ENCODE results near the gene TLR8.

Gene TLR8

GRCh38 chrX:12906046-12906761 lies at the start of gene TLR8:
Gene TLR8 (plus strand): TSS chrX:12906620. CDS start chrX:12906707, 87 bp downstream.
- DNase-seq (ENCODE audit: low read depth), result no peak

DNA sequence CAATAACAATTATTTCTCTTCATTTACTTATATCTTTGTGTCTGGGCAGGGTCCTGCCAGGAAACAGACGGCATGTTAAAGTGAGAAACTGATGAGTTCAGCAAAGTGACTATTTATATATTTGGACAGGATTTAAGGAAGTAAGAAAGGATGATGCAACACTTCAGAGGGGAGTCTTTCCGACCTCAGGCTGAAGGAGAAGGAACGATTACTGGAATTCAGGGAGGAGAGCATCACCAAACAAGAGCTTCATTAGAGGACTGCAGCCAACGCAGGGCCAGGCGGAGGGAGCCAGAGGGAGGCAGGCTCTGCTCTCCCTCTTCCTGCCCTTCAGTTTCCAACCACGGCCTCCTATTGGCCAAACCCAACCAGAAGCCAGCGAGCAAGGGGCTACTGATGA lies 41.1 kb upstream of the TLR8 start:
- DNase-seq (ENCODE audit: low read depth), result no peak

- DNase-seq (ENCODE audit: low read depth), result no peak
These were observed 39.7 kb upstream of the TLR8 start, which contains the start of gene TLR7 for GRCh38 chrX:12866451-12867377. Gene TLR7 (plus strand): TSS chrX:12867072. CDS start chrX:12867579, 507 bp downstream.

GRCh38 chrX:12867685-12868084 lies 38.7 kb upstream of the TLR8 start:
- DNase-seq (ENCODE audit: low read depth), result no peak

DNA sequence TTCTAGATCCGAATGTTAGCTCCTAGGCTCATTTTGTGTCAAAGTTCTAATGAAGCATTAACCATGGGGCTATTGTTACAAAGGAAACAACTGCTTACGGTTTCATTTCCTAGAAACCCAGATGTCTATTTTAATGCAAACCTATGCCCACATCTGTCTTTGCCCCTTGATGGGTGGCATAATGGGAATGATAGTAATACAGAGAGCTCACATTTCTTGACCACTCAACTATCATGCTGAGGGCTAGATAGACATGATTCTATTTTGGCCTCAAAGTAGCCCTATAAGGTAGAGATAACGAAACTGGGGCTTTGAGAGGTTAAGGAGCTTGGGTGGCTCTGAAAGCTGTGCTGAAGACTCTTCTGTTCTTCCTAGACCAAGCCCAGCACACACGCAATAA lies 37.7 kb upstream of the TLR8 start:
- no peak for DNase-seq (ENCODE audit: low read depth)

DNA sequence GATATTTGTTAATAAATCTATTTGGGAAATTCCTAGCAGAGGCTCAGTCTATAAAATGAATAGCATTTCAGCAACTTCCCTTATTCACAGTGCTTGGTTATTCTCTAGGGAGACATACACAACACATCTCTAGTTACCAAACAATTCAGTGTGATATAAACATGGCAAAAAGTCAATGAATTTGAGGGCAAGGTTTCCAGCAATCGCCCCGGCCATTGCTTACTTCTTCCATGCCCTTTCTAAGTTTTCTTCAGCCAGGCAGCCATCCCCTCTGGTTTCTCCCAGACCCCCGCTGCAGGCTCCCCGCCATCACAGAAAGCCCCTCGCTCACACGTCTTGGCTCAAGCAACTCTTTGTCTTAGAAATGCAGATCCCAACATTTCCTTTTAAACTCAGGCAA lies 35.2 kb upstream of the TLR8 start:
- no peak for DNase-seq (ENCODE audit: low read depth)

GRCh38 chrX:12872741-12873140 lies 33.7 kb upstream of the TLR8 start:
- DNase-seq (ENCODE audit: low read depth), result no peak

DNA sequence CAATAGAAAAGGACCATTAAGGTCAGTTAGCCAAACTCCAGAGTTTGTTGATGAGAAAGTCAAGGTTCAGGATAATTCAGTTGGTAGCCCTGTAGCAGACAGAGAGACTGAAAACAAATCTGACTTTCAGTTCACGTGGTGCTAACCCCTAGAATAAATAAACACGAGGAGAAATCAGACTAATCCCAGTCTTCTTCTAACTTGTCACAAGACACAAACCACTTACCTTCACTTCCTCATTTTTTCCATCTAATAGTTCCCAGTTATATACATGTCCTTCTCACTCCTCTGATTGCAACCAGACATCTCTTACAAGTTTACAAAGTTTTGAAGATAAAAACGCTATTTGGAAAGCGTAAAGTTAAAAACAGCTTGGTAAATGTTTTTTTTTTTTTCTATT lies 31.8 kb upstream of the TLR8 start:
- no peak for DNase-seq (ENCODE audit: low read depth)

DNA sequence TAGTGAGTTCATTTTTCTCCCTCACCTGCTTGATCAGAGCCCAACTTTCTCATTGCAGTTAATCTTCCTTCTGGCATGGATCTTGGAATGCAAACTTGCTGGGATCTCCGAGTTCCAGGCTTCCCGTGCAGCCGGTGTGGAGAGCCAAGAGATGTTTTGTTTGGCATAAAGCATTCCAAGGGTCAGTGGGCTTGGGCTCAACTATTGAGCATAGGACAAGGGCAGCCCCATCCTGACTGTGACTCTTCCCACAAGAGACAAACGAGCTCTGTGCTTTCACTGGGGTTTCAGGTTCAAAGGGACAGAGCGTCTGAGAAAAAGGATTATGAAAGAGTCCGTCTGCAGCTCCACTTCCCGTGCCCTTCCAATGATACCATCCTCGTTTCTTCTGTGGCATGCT lies 29.0 kb upstream of the TLR8 start:
- DNase-seq (ENCODE audit: low read depth), result no peak

- no peak for DNase-seq (ENCODE audit: low read depth)
These were observed 27.9 kb upstream of the TLR8 start for GRCh38 chrX:12878536-12878935.

- no peak for DNase-seq (ENCODE audit: low read depth)
These were observed 24.5 kb upstream of the TLR8 start for GRCh38 chrX:12881914-12882313.

DNA sequence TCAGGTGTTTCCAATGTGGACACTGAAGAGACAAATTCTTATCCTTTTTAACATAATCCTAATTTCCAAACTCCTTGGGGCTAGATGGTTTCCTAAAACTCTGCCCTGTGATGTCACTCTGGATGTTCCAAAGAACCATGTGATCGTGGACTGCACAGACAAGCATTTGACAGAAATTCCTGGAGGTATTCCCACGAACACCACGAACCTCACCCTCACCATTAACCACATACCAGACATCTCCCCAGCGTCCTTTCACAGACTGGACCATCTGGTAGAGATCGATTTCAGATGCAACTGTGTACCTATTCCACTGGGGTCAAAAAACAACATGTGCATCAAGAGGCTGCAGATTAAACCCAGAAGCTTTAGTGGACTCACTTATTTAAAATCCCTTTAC lies 20.9 kb upstream of the TLR8 start:
- DNase-seq (ENCODE audit: low read depth), result no peak

DNA sequence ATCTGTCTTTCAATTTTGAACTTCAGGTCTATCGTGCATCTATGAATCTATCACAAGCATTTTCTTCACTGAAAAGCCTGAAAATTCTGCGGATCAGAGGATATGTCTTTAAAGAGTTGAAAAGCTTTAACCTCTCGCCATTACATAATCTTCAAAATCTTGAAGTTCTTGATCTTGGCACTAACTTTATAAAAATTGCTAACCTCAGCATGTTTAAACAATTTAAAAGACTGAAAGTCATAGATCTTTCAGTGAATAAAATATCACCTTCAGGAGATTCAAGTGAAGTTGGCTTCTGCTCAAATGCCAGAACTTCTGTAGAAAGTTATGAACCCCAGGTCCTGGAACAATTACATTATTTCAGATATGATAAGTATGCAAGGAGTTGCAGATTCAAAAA lies 19.9 kb upstream of the TLR8 start:
- DNase-seq (ENCODE audit: low read depth), result no peak

DNA sequence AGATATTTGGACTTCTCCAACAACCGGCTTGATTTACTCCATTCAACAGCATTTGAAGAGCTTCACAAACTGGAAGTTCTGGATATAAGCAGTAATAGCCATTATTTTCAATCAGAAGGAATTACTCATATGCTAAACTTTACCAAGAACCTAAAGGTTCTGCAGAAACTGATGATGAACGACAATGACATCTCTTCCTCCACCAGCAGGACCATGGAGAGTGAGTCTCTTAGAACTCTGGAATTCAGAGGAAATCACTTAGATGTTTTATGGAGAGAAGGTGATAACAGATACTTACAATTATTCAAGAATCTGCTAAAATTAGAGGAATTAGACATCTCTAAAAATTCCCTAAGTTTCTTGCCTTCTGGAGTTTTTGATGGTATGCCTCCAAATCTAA lies 19.3 kb upstream of the TLR8 start:
- no peak for DNase-seq (ENCODE audit: low read depth)

DNA sequence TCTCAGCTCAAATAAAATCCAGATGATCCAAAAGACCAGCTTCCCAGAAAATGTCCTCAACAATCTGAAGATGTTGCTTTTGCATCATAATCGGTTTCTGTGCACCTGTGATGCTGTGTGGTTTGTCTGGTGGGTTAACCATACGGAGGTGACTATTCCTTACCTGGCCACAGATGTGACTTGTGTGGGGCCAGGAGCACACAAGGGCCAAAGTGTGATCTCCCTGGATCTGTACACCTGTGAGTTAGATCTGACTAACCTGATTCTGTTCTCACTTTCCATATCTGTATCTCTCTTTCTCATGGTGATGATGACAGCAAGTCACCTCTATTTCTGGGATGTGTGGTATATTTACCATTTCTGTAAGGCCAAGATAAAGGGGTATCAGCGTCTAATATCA lies 18.7 kb upstream of the TLR8 start:
- no peak for DNase-seq (ENCODE audit: low read depth)

- no peak for DNase-seq (ENCODE audit: low read depth)
These were observed 16.0 kb upstream of the TLR8 start for GRCh38 chrX:12890467-12890866.

DNA sequence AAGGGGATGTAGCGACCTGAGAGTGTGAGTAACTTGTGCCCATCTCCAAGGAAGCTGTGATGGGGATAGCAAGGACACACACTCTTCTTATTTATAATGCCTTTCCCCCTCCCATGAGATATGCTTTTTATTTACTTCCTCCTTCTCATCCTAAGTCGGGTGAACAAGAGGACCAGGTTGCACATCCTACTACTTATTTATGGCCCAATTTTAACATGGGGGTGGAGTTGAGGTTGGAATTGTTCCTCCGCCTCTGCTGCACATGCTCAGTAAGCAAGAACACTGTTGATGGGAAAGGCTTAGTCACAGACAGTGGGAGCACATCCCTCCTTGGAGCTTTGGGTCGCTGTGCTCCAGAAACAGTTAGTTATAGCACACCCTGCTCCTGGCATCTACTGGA lies 15.2 kb upstream of the TLR8 start:
- DNase-seq (ENCODE audit: low read depth), result no peak

DNA sequence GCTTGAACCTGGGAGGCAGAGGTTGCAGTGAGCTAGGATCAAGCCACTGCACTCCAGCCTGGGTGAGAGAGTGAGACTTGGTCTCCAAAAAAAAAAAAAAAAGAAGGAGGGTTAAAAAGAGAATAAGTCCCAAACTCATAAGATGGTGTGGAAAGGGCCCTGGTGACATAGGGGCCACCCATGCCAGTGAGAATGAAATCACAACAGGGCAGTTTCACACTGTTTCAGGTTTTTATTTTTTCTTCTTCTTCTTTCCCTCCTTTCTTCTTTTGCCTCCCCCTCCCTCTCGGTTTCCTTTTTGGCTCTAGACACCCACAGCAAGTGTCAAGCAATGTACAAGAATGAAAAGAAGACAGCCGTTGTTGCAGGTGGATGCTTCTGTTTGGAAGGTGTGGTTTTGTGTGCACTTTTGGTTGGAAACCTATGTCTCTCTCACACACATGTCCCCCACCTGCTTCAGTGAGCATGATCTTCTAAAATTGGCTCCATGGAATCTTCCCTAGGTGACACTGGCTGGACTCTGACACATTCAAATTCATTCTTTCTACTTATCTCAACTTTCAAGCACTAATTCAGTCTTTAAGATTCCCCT lies 14.4 kb upstream of the TLR8 start:
- DNase-seq (ENCODE audit: low read depth), result no peak

- DNase-seq (ENCODE audit: low read depth), result no peak
These were observed 13.7 kb upstream of the TLR8 start for GRCh38 chrX:12892716-12893115.

DNA sequence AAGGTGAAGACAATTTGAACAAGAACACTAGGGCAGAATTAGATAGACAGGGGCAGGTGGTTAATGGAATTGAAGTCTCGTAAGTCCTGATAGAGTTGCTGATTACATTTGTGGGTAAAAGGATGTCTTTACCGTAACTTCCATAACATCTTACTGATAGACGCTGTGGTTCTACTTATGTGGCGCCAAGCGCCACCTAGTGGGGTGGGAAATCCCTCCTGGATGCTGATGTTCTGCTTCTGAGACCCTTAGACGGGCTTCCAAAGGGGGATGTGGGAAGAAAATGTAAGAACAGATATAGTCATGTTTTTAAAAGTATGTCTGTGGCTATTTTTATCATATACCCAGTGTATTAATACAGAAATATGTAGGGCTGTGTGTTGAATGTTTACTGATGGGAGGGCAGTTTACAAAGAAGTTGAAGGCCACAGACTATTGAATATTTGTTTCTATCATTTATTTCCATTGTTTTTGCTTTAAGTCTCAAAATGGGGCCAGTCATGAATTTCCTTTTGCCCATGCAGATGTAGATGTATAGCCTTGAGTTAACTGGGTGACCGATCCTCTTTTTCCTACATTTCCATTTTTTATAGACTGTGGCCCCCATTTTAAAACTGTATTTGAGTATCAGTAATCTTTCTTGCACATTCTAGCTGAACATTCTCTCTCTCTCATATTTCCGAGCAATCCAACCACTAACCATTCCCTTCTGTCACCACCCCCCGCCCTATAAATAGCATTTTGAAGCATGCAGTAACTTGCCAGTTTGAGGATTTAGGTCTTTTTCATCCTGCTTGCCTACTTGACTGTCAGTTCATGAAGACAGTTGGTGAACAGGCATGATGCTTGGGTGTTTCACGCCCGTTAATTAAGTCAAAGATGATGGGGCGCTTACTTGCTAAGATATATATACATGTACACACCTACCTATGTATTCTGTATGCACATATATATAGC lies 12.1 kb upstream of the TLR8 start:
- no peak for DNase-seq (ENCODE audit: low read depth)

DNA sequence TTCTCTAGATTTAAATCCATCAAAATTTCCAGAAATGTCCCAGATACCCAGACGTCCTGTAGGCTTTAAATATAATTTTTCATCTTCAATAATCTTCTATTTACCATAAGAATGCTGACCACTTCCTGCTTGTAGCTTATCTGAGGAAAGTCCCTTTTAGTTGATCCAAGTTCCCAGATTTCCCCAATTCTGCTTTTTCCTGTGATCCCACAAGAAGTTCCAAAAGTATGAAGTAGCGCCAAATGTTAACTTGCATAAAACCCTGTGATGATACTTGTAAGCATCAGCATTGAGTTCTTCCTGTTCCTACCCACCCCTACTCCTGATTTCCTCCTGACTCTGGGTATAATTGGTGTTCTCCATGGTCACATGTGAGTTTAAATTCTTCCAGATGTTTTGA lies 10.6 kb upstream of the TLR8 start:
- DNase-seq (ENCODE audit: low read depth), result no peak

DNA sequence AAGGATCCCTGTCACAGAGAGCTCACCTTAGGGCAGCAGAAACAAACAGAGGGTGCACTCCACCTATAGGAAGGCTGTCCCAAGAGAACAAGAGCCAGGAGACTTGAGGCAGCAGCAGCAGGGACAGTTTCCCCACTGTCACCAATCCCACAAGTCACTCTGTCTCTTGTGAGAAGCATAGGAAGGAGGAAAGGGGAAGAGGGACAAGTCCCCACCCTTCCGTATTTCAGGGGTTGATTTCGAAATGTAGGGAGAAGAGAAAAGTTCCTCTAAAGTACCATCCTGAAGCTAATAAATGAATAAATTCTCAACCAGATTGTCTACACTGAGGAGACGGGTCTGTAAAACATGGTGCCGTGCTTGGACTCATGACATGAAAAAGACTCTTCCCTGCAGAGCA lies 9.5 kb upstream of the TLR8 start:
- no peak for DNase-seq (ENCODE audit: low read depth)

All from fibroblast of the conjunctiva (primary cell).